Fibroblast of lung (primary cell): ENCODE results near the gene PRODH2. TPM values are rescaled to one million over a fixed set of nuclear protein-coding genes. Genes with fewer than 3 reads are reported as not detected.

Experiments
- DNase-seq, 2 donors: peaks; one replicate each; pipeline versions ENCODE4 v3.0.0 to v3.0.0-alpha.2; 2010; ENCODE audit warnings: low read depth in 2 of 2
- H2AFZ ChIP-seq: 2 replicates; pipeline ENCODE4 v1.5.1; 2012; ENCODE audit warnings: low read length, control low read depth, inconsistent platforms
- H3K27ac ChIP-seq: 2 replicates; pipeline ENCODE4 v1.5.1; 2011; ENCODE audit warnings: low read length, control low read depth; ENCODE audit not compliant: insufficient read depth
- H3K27me3 ChIP-seq: 2 replicates; pipeline ENCODE4 v1.5.1; 2011; ENCODE audit warnings: mild to moderate bottlenecking, low read length; ENCODE audit not compliant: control insufficient read depth, insufficient read depth
- H3K36me3 ChIP-seq: 2 replicates; pipeline ENCODE4 v1.5.1; 2011; ENCODE audit warnings: low read length; ENCODE audit not compliant: control insufficient read depth, insufficient read depth
- H3K4me1 ChIP-seq: 2 replicates; pipeline ENCODE4 v1.5.1; 2011; ENCODE audit warnings: low read length; ENCODE audit not compliant: control insufficient read depth, insufficient read depth; ENCODE audit errors: extremely low read depth
- H3K4me2 ChIP-seq: 2 replicates; pipeline ENCODE4 v1.5.1; 2011; ENCODE audit warnings: low read length, control low read depth; ENCODE audit not compliant: insufficient read depth; ENCODE audit errors: extremely low read depth
- H3K4me3 ChIP-seq, 4 experiments: fragments of 200-600 bp in 1 of 4; sonication (generic) in 1 of 4; replicated peaks in 1 of 4; 2 replicates each; pipeline ENCODE4 v1.5.1; 2011 to 2016; ENCODE audit warnings: low read length in 4 of 4, low read depth in 3 of 4, mild to moderate bottlenecking in 3 of 4, control low read depth in 2 of 4, inconsistent platforms in 1 of 4, mixed read lengths in 1 of 4; ENCODE audit not compliant: insufficient read depth in 1 of 4; ENCODE audit errors: control extremely low read depth in 1 of 4
- H3K79me2 ChIP-seq: 2 replicates; pipeline ENCODE4 v1.5.1; 2012; ENCODE audit warnings: mild to moderate bottlenecking, low read length, inconsistent platforms; ENCODE audit not compliant: control insufficient read depth, insufficient read depth
- H3K9ac ChIP-seq: 2 replicates; pipeline ENCODE4 v1.5.1; 2011; ENCODE audit warnings: mild to moderate bottlenecking, low read length, control low read depth; ENCODE audit not compliant: insufficient read depth
- H3K9me3 ChIP-seq: 2 replicates; pipeline ENCODE4 v1.5.1; 2012; ENCODE audit warnings: low read depth, low read length; ENCODE audit not compliant: control insufficient read depth, insufficient read depth
- H4K20me1 ChIP-seq: 2 replicates; pipeline ENCODE4 v1.5.1; 2011; ENCODE audit warnings: low read length; ENCODE audit not compliant: control insufficient read depth, insufficient read depth; ENCODE audit errors: extremely low read depth
- CTCF ChIP-seq, 2 donors: IDR thresholded peaks in 1 of 2; conservative IDR thresholded peaks in 1 of 2; 1 replicate in 1 of 2; 2 replicates in 1 of 2; pipeline ENCODE4 v1.5.1; 2011 to 2012; ENCODE audit warnings: low read length in 2 of 2, control low read depth in 1 of 2, inconsistent platforms in 1 of 2, low read depth in 1 of 2, mild to moderate bottlenecking in 1 of 2
- EZH2 ChIP-seq: IDR thresholded peaks from 2 replicates; pipeline ENCODE4 v1.5.1; 2012; ENCODE audit warnings: low read length, control low read depth, mild to moderate bottlenecking; ENCODE audit errors: missing control alignments
- polyA plus RNA-seq, 2 donors: library from polyadenylated mRNA; depleted of rRNA in 1 of 2; stranded (reverse) in 1 of 2; unstranded in 1 of 2; fragments of >200 nt; gene quantifications; 2 replicates each; pipeline ENCODE4 v1.2.1, GENCODE V29; 2011 to 2012; ENCODE audit warnings: missing spikeins in 1 of 2
- total RNA-seq: library from RNA; depleted of rRNA; stranded (reverse); fragments of >200 nt; gene quantifications from 2 replicates; pipeline ENCODE4 v1.2.1, GENCODE V29; 2014

The PRODH2 gene
- total and polyA plus RNA-seq, 2 donors (not counting 1 experiment from before 2014, with no cell fraction given) = not detected

- peaks cover 10% of the 10 kb centered on the region for H3K36me3 ChIP-seq
- H2AFZ ChIP-seq = no peak overlapping the region
- no peak overlapping the region for H3K4me2 ChIP-seq
- TF ChIP-seq CTCF (conservative IDR thresholded peaks at IDR 0.05 in 1 of 2, IDR thresholded peaks at IDR 0.05 in 1 of 2; ENCODE audit: low read depth in 1 of 2, low read length in 2 of 2) = no peak
- no peak for TF ChIP-seq EZH2
- no peak overlapping the region for H3K4me3 ChIP-seq
- DNase-seq = no peak
- no peaks in the 10 kb centered on the region for H3K79me2 ChIP-seq
- no peak overlapping the region for H3K9ac ChIP-seq
- H3K27me3 ChIP-seq = no peaks in the 10 kb centered on the region
- no peaks in the 10 kb centered on the region for H3K4me1 ChIP-seq
- H4K20me1 ChIP-seq = no peaks in the 10 kb centered on the region
- no peak overlapping the region for H3K27ac ChIP-seq
- no peaks in the 10 kb centered on the region for H3K9me3 ChIP-seq
These were observed 28.9 kb downstream of the PRODH2 start for GRCh38 chr19:35783469-35784434.

GRCh38 chr19:35782589-35782988 lies 30.1 kb downstream of the PRODH2 start:
- Histone ChIP-seq H4K20me1 (no peaks in the 10 kb centered on the region), H3K9ac (no peak overlapping the region), H3K4me2 (no peak overlapping the region), H3K27me3 (no peaks in the 10 kb centered on the region), H3K4me1 (no peaks in the 10 kb centered on the region), H3K9me3 (no peaks in the 10 kb centered on the region), H3K4me3 (no peak overlapping the region), H3K27ac (no peak overlapping the region), H3K36me3 (peaks cover 10% of the 10 kb centered on the region), H3K79me2 (no peaks in the 10 kb centered on the region), H2AFZ (no peak overlapping the region)
- DNase-seq = no peak
- no peak for TF ChIP-seq EZH2
- no peak for TF ChIP-seq CTCF (conservative IDR thresholded peaks at IDR 0.05 in 1 of 2, IDR thresholded peaks at IDR 0.05 in 1 of 2; ENCODE audit: low read depth in 1 of 2, low read length in 2 of 2)

GRCh38 chr19:35781650-35782049 lies 31.0 kb downstream of the PRODH2 start:
- H3K36me3 ChIP-seq = peaks cover 10% of the 10 kb centered on the region

More at GRCh38 chr19:35781650-35782049, 31.0 kb downstream of the PRODH2 start:
- Histone ChIP-seq H3K9ac (no peak overlapping the region), H3K4me1 (no peaks in the 10 kb centered on the region), H3K27ac (no peak overlapping the region), H3K9me3 (no peaks in the 10 kb centered on the region), H3K4me2 (no peak overlapping the region), H3K27me3 (no peaks in the 10 kb centered on the region), H4K20me1 (no peaks in the 10 kb centered on the region), H2AFZ (no peak overlapping the region), H3K4me3 (no peak overlapping the region), H3K79me2 (no peaks in the 10 kb centered on the region)
- TF ChIP-seq CTCF (conservative IDR thresholded peaks at IDR 0.05 in 1 of 2, IDR thresholded peaks at IDR 0.05 in 1 of 2; ENCODE audit: low read depth in 1 of 2, low read length in 2 of 2) (no peak), EZH2 (no peak)
- DNase-seq = no peak
